Fibroblast of mammary gland (primary cell): ENCODE measurements around the gene LRP1-AS.

Source experiments
- DNase-seq: peaks from one replicate; pipeline ENCODE4 v3.0.0-alpha.2; 2010; ENCODE audit warnings: low read depth
- H3K4me3 ChIP-seq: 2 replicates; pipeline ENCODE4 v1.5.1; 2011; ENCODE audit warnings: low read depth, mild to moderate bottlenecking, low read length, moderate library complexity; ENCODE audit not compliant: control insufficient read depth
- TF ChIP-seq, protein P1 (sequence below): conservative IDR thresholded peaks from 2 replicates; pipeline ENCODE4 v1.5.1; 2011; ENCODE audit warnings: low read depth, low read length, inconsistent platforms; ENCODE audit not compliant: control insufficient read depth, insufficient read depth

The LRP1-AS gene

DNA sequence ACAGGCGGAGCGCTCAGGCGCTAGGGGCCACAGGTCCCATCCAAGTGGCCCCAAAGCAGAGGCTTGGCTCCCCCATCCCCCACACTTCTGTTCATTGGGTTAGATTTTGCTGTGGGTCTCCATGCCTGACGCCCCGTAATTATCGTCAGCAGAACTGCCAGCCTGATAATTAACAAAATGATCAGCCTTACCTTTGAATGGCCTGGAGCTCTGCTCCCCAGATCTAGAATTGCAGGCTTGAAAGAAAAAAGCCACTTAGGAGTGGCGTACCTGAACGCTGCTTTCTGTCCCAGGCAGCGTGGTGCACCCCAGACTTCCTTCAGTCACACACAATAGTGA lies 28.7 kb upstream of the LRP1-AS start:
- no peak for DNase-seq

DNA sequence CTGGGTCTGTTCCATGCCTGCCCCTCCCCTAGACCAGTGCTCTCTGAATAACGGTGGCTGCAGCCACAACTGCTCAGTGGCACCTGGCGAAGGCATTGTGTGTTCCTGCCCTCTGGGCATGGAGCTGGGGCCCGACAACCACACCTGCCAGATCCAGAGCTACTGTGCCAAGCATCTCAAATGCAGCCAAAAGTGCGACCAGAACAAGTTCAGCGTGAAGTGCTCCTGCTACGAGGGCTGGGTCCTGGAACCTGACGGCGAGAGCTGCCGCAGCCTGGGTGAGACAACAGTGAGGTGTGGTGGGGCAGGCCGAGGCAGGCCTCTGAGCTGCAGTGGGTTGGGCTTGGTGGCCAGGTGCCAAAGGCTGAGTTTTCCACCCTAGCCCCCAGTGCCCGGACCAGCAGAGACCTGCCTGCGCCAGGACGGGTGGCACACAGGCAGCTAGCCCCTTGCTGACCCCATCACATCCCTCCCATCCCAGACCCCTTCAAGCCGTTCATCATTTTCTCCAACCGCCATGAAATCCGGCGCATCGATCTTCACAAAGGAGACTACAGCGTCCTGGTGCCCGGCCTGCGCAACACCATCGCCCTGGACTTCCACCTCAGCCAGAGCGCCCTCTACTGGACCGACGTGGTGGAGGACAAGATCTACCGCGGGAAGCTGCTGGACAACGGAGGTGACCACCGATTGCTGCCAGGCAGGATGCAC lies 28.2 kb upstream of the LRP1-AS start:
- peak; percentile 85 for DNase-seq
- H3K4me3 ChIP-seq: no peak overlapping the region

More for the DNA sequence above, 28.7 kb upstream of the LRP1-AS start:
- TF ChIP-seq, protein P1, sequence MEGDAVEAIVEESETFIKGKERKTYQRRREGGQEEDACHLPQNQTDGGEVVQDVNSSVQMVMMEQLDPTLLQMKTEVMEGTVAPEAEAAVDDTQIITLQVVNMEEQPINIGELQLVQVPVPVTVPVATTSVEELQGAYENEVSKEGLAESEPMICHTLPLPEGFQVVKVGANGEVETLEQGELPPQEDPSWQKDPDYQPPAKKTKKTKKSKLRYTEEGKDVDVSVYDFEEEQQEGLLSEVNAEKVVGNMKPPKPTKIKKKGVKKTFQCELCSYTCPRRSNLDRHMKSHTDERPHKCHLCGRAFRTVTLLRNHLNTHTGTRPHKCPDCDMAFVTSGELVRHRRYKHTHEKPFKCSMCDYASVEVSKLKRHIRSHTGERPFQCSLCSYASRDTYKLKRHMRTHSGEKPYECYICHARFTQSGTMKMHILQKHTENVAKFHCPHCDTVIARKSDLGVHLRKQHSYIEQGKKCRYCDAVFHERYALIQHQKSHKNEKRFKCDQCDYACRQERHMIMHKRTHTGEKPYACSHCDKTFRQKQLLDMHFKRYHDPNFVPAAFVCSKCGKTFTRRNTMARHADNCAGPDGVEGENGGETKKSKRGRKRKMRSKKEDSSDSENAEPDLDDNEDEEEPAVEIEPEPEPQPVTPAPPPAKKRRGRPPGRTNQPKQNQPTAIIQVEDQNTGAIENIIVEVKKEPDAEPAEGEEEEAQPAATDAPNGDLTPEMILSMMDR: no peak
- no peak overlapping the region for H3K4me3 ChIP-seq

DNA sequence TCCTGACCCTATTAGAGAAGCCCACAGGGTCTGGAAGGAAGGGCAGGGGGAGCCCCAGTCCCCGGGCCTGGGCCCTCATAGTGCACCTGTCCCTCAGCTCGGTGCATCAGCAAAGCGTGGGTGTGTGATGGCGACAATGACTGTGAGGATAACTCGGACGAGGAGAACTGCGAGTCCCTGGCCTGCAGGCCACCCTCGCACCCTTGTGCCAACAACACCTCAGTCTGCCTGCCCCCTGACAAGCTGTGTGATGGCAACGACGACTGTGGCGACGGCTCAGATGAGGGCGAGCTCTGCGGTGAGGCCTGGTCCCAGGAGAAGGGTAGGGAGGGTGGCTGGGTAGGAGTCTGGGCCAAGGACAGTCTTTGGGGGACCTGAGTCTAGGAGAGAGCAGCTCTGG lies 26.3 kb upstream of the LRP1-AS start:
- DNase-seq: no peak
- no peak overlapping the region for H3K4me3 ChIP-seq
- TF ChIP-seq, protein P1: no peak

More for the DNA sequence above, 28.2 kb upstream of the LRP1-AS start:
- TF ChIP-seq, protein P1: peak; percentile 83

DNA sequence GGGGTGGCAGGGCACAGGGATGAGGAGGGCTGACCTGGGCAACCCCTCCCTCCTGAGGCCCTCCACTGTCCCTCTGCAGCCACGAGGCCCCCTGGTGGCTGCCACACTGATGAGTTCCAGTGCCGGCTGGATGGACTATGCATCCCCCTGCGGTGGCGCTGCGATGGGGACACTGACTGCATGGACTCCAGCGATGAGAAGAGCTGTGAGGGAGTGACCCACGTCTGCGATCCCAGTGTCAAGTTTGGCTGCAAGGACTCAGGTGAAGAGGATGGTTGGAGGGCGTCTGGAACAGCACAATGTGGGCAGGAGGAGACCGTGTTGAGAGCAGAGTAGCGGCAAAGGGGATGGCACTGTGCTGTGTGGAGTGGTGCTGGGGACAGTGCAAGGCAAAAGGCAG lies 25.7 kb upstream of the LRP1-AS start:
- no peak for DNase-seq
- TF ChIP-seq, protein P1: peak; percentile 42
- H3K4me3 ChIP-seq: no peak overlapping the region

DNA sequence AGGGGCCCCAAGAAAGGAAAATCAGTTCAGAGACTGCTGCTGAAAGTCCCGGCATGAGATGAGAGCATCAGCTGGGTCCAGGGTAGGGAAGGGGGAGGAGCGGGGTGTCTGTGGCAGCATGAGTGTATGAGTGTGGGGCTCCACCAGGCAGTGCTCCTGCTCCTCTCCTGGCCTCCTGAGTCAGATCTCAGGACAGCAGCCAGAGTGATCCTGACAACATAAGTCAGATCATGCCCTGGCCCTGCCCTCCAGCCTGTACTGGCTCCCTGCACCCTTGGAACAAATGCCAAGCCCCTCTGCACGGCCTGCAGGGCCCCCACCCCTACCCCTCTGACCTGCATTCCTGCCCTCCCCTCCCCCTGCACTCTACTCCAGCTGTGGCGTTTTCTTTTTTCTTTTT lies 24.2 kb upstream of the LRP1-AS start:
- H3K4me3 ChIP-seq: no peak overlapping the region
- TF ChIP-seq, protein P1: no peak
- peak; percentile 94 for DNase-seq

DNA sequence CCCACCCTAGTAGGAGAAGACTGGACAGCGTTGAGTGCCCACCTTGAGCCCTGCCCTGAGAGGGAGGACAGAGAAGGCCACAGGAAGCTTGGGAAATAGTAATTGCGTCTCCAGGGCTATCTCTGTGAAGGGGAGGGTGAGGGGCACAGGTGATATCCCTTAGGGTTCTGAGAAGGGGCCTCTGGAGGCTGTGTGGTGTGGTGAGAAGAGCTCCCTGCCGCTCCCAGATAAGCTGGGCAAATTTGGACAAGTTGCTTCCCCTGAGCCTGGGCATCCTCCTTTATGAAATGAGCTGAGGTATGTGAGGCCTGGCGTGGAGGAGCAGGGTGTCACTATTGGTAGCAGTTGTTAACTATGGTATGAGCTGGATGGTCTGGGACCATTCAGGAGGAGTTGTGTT lies 23.5 kb upstream of the LRP1-AS start:
- H3K4me3 ChIP-seq: no peak overlapping the region
- TF ChIP-seq, protein P1: no peak
- DNase-seq: no peak
